Gastrocnemius medialis (tissue), 4 donors: ENCODE data around the gene PACS1.
"Not testable (repeated sequence)": the region's sequence is repeated elsewhere in the genome, so short reads cannot be mapped to it uniquely, and the experiment has no call there.

Experiments
- CTCF ChIP-seq, 5 experiments: fragments of 450-650 bp in 3 of 5; fragments of 200-600 bp in 2 of 5; sonication (generic) in 2 of 5; IDR thresholded peaks in 4 of 5; conservative IDR thresholded peaks in 1 of 5; 1 replicate in 4 of 5; 2 replicates in 1 of 5; pipeline ENCODE4 v1.5.1; 2016 to 2019; ENCODE audit warnings: antibody characterized with exemption in 5 of 5, mild to moderate bottlenecking in 3 of 5, moderate library complexity in 3 of 5
- POLR2A ChIP-seq, 2 donors: fragments of 450-650 bp; IDR thresholded peaks; one replicate each; pipeline ENCODE4 v1.6.1; 2017; ENCODE audit warnings: antibody characterized with exemption in 2 of 2, mild to moderate bottlenecking in 2 of 2, moderate library complexity in 2 of 2

GRCh38 chr11:66253081-66253480, 183.0 kb downstream of the PACS1 start:
- TF ChIP-seq CTCF (IDR thresholded peaks at IDR 0.05 in 4 of 5, conservative IDR thresholded peaks at IDR 0.05 in 1 of 5); POLR2A (IDR thresholded peaks at IDR 0.05): not testable (repeated sequence)
